Astrocyte of the cerebellum (primary cell): ENCODE results near the gene AAK1.
A peak's percentile ranks its signal among the peaks of the same experiment; 100 is the strongest.

Source experiments
- DNase-seq: peaks from one replicate; pipeline ENCODE4 v3.0.0-alpha.2; 2011; ENCODE audit warnings: low read depth
- H3K4me3 ChIP-seq: 2 replicates; pipeline ENCODE4 v1.5.1; 2011; ENCODE audit warnings: mild to moderate bottlenecking, low read depth, low read length, moderate library complexity
- CTCF ChIP-seq: IDR thresholded peaks from 2 replicates; pipeline ENCODE4 v1.5.1; 2012; ENCODE audit warnings: low read length, low read depth, moderate library complexity, mild to moderate bottlenecking; ENCODE audit errors: missing control alignments
- in situ Hi-C: cut with HindIII; loops from 2 replicates; pipeline ENCODE4 v1.10.0; 2017; ENCODE audit warnings: low sequenced_read_pairs

Gene AAK1

GRCh38 chr2:69594341-69594740 is 49.2 kb downstream of the AAK1 start:
- in situ Hi-C loops = no loop called here
- peak; percentile 70 for DNase-seq
- TF ChIP-seq CTCF = no peak

GRCh38 chr2:69592511-69592910 is 51.0 kb downstream of the AAK1 start:
- H3K4me3 ChIP-seq = no peak overlapping the region
- no peak for DNase-seq
- in situ Hi-C loops = no loop called here
- TF ChIP-seq CTCF = no peak

More at GRCh38 chr2:69594341-69594740, 49.2 kb downstream of the AAK1 start:
- no peak overlapping the region for H3K4me3 ChIP-seq

- DNase-seq = no peak
- in situ Hi-C loops = no loop called here
- TF ChIP-seq CTCF = no peak
- no peak overlapping the region for H3K4me3 ChIP-seq
Observed at GRCh38 chr2:69589973-69590652, 53.4 kb downstream of the AAK1 start.

- TF ChIP-seq CTCF = no peak
- no peak for DNase-seq
- in situ Hi-C loops = no loop called here
- H3K4me3 ChIP-seq = no peak overlapping the region
Observed at GRCh38 chr2:69588945-69589344, 54.6 kb downstream of the AAK1 start.

- no peak for TF ChIP-seq CTCF
- no peak overlapping the region for H3K4me3 ChIP-seq
- in situ Hi-C loops = no loop called here
- DNase-seq = no peak
Observed at GRCh38 chr2:69588403-69588802, 55.1 kb downstream of the AAK1 start.

GRCh38 chr2:69585855-69586555 is 57.5 kb downstream of the AAK1 start:
- in situ Hi-C loops = no loop called here
- DNase-seq = no peak
- H3K4me3 ChIP-seq = no peak overlapping the region
- TF ChIP-seq CTCF = no peak
